GM13977 (cell line): ENCODE measurements around the gene RNASE12.
"Not testable (repeated sequence)": the region's sequence is repeated elsewhere in the genome, so short reads cannot be mapped to it uniquely, and the experiment has no call there.

Source experiments
- DNase-seq: peaks from one replicate; pipeline ENCODE4 v3.0.0; 2012; ENCODE audit warnings: low spot score
- in situ Hi-C: fragments of 300-500 bp; cut with MboI; formaldehyde crosslinking; loops from one replicate; pipeline ENCODE4 v1.12.0; 2022; ENCODE audit warnings: low sequenced_read_pairs, low pct_unique_long_range_greater_than_20kb, mixed read lengths, inconsistent platforms; ENCODE audit not compliant: unreplicated experiment
- TF ChIP-seq, protein P1 (sequence below): IDR thresholded peaks from 2 replicates; pipeline ENCODE4 v1.5.1; 2012; ENCODE audit warnings: mild to moderate bottlenecking, control low read depth; ENCODE audit not compliant: insufficient read depth; ENCODE audit errors: extremely low read depth, missing control alignments

The RNASE12 gene

GRCh38 chr14:20620798-20621478 lies 29.8 kb upstream of the RNASE12 start:
- in situ Hi-C loops: no loop called here
- TF ChIP-seq, protein P1, sequence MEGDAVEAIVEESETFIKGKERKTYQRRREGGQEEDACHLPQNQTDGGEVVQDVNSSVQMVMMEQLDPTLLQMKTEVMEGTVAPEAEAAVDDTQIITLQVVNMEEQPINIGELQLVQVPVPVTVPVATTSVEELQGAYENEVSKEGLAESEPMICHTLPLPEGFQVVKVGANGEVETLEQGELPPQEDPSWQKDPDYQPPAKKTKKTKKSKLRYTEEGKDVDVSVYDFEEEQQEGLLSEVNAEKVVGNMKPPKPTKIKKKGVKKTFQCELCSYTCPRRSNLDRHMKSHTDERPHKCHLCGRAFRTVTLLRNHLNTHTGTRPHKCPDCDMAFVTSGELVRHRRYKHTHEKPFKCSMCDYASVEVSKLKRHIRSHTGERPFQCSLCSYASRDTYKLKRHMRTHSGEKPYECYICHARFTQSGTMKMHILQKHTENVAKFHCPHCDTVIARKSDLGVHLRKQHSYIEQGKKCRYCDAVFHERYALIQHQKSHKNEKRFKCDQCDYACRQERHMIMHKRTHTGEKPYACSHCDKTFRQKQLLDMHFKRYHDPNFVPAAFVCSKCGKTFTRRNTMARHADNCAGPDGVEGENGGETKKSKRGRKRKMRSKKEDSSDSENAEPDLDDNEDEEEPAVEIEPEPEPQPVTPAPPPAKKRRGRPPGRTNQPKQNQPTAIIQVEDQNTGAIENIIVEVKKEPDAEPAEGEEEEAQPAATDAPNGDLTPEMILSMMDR: no peak
- DNase-seq: no peak

DNA sequence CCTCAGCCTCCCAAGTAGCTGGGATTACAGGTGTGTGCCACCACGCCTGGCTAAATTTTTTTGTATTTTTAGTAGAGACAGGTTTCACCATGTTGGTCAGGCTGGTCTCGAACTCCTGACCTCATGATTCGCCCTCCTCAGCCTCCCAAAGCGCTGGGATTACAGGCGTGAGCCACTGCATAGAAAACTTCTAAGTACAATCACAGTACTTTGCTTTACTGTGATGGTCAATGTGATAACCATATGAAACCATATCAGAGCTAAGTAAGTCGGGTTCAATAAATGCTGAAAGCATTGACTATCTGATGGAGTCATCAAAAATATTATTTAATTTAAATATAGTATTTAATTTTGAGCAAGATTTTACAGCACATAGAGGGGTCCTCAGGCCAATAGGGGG lies 28.5 kb upstream of the RNASE12 start:
- in situ Hi-C loops, DNase-seq: not testable (repeated sequence)

GRCh38 chr14:20618271-20618749 lies 27.1 kb upstream of the RNASE12 start:
- no peak for DNase-seq
- TF ChIP-seq, protein P1: no peak
- in situ Hi-C loops: no loop called here

GRCh38 chr14:20617138-20618003 lies 26.2 kb upstream of the RNASE12 start:
- in situ Hi-C loops: no loop called here
- no peak for DNase-seq
- TF ChIP-seq, protein P1: no peak

GRCh38 chr14:20615996-20616395 lies 24.8 kb upstream of the RNASE12 start:
- in situ Hi-C loops: no loop called here
- TF ChIP-seq, protein P1: no peak
- DNase-seq: no peak

DNA sequence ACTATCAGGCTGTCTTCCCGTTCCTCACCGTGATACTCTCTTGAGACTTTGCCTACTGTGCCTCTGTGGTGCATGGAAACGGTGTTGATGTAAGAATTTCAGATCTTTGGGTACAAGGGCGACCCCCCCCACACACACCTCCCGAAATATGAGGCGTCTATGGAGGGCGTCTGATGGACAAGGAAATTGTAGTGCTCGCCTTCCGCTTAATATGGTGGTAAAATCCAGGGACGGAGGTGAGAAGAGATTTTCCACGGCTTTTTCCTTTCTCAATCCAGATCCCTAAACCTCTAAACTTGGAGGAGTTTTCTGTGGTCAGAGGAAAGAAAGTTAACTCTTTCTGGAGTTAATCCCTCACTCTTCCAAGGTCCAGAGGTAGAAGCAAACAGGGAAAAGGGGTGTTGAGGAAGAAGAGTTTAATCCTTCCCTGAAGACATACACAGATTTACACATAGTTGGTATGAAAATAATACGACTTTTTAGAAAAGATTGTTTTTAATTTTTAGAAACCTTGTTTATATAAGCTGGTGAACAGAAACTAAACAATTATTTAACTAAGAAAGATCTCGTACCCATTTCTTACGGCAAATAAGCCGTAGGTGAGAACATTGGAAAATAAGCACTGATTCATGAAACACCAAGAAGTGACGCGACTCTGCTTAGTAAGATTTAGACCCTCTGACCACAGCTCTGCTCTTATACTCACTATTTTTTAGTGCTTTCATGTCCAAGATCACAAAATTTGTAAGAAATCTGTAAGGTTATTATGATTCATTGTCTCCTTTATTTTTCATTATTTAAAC lies 23.1 kb upstream of the RNASE12 start:
- TF ChIP-seq, protein P1: no peak
- DNase-seq: no peak
- in situ Hi-C loops: loop anchor here (5.0 kb wide), 2 partner anchors 73 to 287 kb away; partner anchors contain the start of gene ANG
